Measurements from ENCODE around the gene ANKRD16. TPM values are rescaled to one million over a fixed set of nuclear protein-coding genes. Genes with fewer than 3 reads are reported as not detected.

The ANKRD16 gene
- 7.8 to 12.4 TPM (median 11.2 TPM) in 5 replicates for total RNA-seq (2022; extraction: Qiagen RNA extraction; ENCODE audit: low read depth)

DNA sequence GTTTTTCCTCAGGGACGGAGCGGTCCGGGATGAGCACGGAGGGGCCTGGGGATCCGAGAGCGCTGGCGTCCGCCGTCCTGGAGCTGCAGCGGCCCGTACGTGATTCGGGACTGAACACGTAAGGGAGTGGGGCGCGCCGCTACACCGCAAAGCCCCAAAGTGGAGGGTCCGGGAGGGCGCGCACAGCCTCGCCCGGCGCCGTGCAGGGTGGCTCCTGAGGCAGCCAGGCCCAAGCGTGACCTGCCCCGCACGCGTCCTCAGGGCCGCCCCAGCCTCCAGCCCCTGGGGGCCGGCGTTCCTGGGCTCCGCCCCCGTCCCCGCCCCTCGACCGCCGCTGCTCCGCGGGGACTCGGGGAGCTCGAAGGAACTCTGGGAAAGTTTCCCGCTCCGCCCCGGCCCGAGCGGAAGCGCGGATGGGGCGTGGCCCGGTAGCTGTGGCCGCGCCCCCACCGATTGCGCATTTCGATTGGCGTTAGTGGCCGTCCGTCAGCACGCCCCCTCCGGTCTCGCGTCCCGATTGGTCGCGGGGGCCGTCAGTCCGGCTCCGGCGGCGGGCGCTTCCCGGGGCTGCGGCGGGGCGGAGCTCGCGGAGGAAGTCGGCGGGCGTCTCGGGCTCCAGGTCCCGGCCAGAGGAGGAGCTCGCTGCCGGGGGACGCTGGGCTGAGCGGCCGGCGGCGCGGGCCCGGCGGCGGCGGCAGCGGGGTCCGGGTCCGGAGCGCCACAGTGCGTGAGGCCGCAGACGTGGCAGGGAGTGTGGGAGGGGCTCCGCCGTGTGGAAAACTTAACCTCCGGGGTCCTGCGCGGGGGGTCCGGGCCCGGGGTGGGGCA, at the start of gene ANKRD16, which contains the start of gene FBH1:
TSS of gene ANKRD16 (minus strand) at position 270 of the 828 bp plus-strand sequence. CDS start 539 bp downstream, outside the sequence.
TSS of gene FBH1 (plus strand) at position 620 of the 828 bp plus-strand sequence. CDS start at position 723, 103 bp downstream.

DNA sequence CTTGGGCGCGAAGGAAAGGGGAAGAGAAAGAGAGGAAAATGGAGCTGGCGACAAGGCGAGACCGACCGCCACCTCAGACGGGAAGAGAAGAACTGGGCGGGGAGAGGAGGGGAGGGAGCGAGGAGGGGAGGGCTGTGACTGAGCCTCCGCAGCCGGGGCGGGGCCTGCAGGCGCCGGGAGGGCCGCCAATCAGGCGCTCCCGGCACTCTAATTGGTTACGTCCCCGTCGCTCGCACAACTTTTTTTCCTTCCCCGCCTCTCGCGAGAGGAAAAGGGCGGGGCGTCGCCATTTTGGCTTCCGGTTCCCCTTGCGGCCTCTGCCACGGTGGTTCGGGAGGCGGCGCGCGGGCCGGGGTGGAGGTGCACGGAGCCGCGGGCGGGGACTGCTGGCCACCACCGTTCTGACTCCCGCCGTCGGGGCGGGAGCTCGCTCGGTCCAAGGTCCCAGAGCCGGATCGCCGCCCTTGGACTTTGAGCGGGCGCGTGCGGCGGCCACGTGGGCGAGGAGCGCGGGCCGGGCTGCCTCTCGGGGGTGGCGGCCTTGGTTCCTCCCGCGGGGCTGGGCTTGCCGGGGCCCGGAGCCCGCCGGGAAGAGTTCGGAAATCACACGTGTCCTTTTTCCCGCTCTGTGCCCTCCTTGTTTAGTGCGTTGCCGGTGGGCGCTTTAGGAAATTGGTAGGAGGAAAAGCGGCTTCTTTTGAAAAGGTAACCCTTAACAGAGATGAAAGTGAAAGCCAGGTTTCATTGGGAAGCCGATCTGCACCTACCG, 76.2 kb downstream of the ANKRD16 start, which contains the start of gene GDI2:
TSS of gene GDI2 (minus strand) at position 94 of the 769 bp plus-strand sequence. CDS start 176 bp downstream, outside the sequence.

Other genes with a start within 250 kb of the ANKRD16 start
- 18.2 to 24.5 TPM (median 21.1 TPM) in 5 replicates for gene ASB13, start 223.3 kb downstream of the ANKRD16 start, total RNA-seq (2022; extraction: Qiagen RNA extraction; ENCODE audit: low read depth)
- 22.4 to 45.5 TPM (median 35.6 TPM) in 5 replicates for gene TASOR2, start 205.1 kb downstream of the ANKRD16 start, total RNA-seq (2022; extraction: Qiagen RNA extraction; ENCODE audit: low read depth)
- gene GDI2, start 76.5 kb downstream of the ANKRD16 start, total RNA-seq (2022; extraction: Qiagen RNA extraction; ENCODE audit: low read depth): 197 to 320 TPM (median 207 TPM) in 5 replicates
- 36.1 to 41.3 TPM (median 40.2 TPM) in 5 replicates for gene FBH1, start 350 bp upstream of the ANKRD16 start, total RNA-seq (2022; extraction: Qiagen RNA extraction; ENCODE audit: low read depth)
- gene IL15RA, start 87.7 kb upstream of the ANKRD16 start, total RNA-seq (2022; extraction: Qiagen RNA extraction; ENCODE audit: low read depth): 2.2 to 4.0 TPM (median 3.3 TPM) in 5 replicates
- gene IL2RA, start 172.5 kb upstream of the ANKRD16 start, total RNA-seq (2022; extraction: Qiagen RNA extraction; ENCODE audit: low read depth): not detected in 5 replicates
- gene RBM17, start 199.1 kb upstream of the ANKRD16 start, total RNA-seq (2022; extraction: Qiagen RNA extraction; ENCODE audit: low read depth): 102 to 154 TPM (median 119 TPM) in 5 replicates